Bladder microvascular endothelial cell (primary cell): ENCODE data around the gene PHF11. TPM values are rescaled to one million over a fixed set of nuclear protein-coding genes. Genes with fewer than 3 reads are reported as not detected.

ENCODE experiments used
- total RNA-seq: library from RNA; depleted of rRNA; stranded (reverse); fragments of >200 nt; gene quantifications from 2 replicates; pipeline ENCODE4 v1.2.3, GENCODE V29; 2014

The PHF11 gene
- 13.0 and 13.6 TPM in 2 replicates for total RNA-seq

GRCh38 chr13:49495783-49496762, at the start of gene PHF11:
TSS of gene PHF11 (plus strand) at chr13:49495953. CDS start at chr13:49496002, 49 bp downstream.

Other genes with a start within 250 kb of the PHF11 start
- 1.5 and 4.1 TPM in 2 replicates for gene CDADC1, start 248.0 kb upstream of the PHF11 start, total RNA-seq
- gene CAB39L, start 51.9 kb upstream of the PHF11 start, total RNA-seq = 4.7 and 5.8 TPM in 2 replicates
- 4.5 and 8.3 TPM in 2 replicates for gene SETDB2, start 51.7 kb upstream of the PHF11 start, total RNA-seq
- 18.6 and 22.0 TPM in 2 replicates for gene RCBTB1, start 89.6 kb downstream of the PHF11 start, total RNA-seq
- gene ARL11, start 132.6 kb downstream of the PHF11 start, total RNA-seq = 0.25 and 1.1 TPM in 2 replicates
- gene EBPL, start 195.5 kb downstream of the PHF11 start, total RNA-seq = 38.5 and 55.9 TPM in 2 replicates